Calu3 (cell line): ENCODE data around the gene C1QTNF1. TPM values are rescaled to one million over a fixed set of nuclear protein-coding genes. Genes with fewer than 3 reads are reported as not detected.

ENCODE experiments used
- BruUV-seq: library from RNA; stranded (reverse); fragments of 400-500 nt; replicated peaks from 2 replicates; lab custom pipeline; 2021; lab: Mats Ljungman, UMichigan
- CTCF ChIA-PET: fragments of 300-600 bp; sonication (Branson Sonifier 250); formaldehyde crosslinking; loops from one replicate; lab custom pipeline; 2022; ENCODE audit warnings: antibody characterized with exemption; lab: Charles Lee
- DNase-seq: peaks from one replicate; pipeline ENCODE4 v3.0.0; 2022
- H3K27ac Mint-ChIP-seq: one replicate; pipeline ENCODE4 v1.8.0; 2022; ENCODE audit warnings: mixed read lengths; ENCODE audit not compliant: unreplicated experiment
- H3K27me3 Mint-ChIP-seq: one replicate; pipeline ENCODE4 v1.8.0; 2022; ENCODE audit warnings: mixed read lengths; ENCODE audit not compliant: unreplicated experiment
- H3K36me3 Mint-ChIP-seq: one replicate; pipeline ENCODE4 v1.8.0; 2022; ENCODE audit warnings: mild to moderate bottlenecking, moderate library complexity, mixed read lengths; ENCODE audit not compliant: insufficient read depth, unreplicated experiment
- H3K4me1 Mint-ChIP-seq: one replicate; pipeline ENCODE4 v1.8.0; 2022; ENCODE audit warnings: mild to moderate bottlenecking, low read depth, mixed read lengths; ENCODE audit not compliant: unreplicated experiment
- H3K4me3 Mint-ChIP-seq: one replicate; pipeline ENCODE4 v1.8.0; 2022; ENCODE audit warnings: mild to moderate bottlenecking, low read depth, moderate library complexity, mixed read lengths; ENCODE audit not compliant: unreplicated experiment
- H3K9me3 Mint-ChIP-seq: one replicate; pipeline ENCODE4 v1.8.0; 2022; ENCODE audit warnings: low read depth, mixed read lengths; ENCODE audit not compliant: unreplicated experiment
- intact Hi-C: fragments of 100-400 bp; cut with micrococcal nuclease; formaldehyde crosslinking; loops from one replicate; pipeline ENCODE4 v1.10.0; 2022; ENCODE audit not compliant: unreplicated experiment
- total RNA-seq: library from RNA; stranded (reverse); gene quantifications from 2 replicates; pipeline ENCODE4 v1.2.3, GENCODE V29; 2022
- TF ChIP-seq, protein P1 (sequence below): fragments of 200-600 bp; IDR thresholded peaks from one replicate; pipeline ENCODE4 v1.8.0; 2022; ENCODE audit warnings: antibody characterized with exemption; ENCODE audit not compliant: unreplicated experiment

The C1QTNF1 gene
- total RNA-seq, 1 experiment from 2014 or later, result 3.3 TPM

DNA sequence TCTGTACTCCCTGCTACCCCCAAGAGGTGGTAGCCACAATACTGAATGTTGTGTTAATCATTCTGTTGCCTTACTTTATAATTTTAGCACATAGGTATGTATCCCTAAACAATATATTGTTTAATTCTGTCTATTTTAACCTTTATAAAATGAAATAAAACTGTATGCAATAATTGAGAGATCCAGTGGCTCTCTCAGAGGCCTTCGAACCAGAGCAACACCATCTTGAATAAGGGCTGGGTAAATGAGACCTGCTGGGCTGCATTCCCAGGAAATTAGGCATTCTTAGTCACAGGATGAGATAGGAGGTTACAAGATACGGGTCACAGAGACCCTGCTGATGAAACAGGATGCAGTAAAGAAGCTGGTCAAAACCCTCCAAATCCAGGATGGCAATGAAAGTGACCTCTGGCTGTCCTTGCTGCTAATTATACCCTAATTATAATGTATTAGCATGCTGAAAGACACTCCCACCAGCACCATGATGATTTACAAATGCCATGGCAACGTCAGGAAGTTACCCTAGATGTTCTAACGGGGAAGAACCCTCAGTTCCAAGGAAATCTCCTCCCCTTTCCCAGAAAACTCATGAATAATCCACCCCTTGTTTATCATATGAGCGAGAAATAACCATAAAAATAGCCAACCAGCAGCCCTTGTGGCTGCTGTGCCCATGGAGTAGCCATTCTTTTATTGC, 12.4 kb upstream of the C1QTNF1 start:
- no TSS peak for BruUV-seq
- intact Hi-C loops, result no loop called here
- Mint-ChIP-seq H3K27me3 (no peaks in the 10 kb centered on the region), H3K4me1 (peaks cover 53% of the 10 kb centered on the region), H3K27ac (peak overlapping the region; percentile 26), H3K4me3 (no peak overlapping the region), H3K9me3 (peaks cover 5% of the 10 kb centered on the region), H3K36me3 (peaks cover 29% of the 10 kb centered on the region)
- CTCF ChIA-PET, result no interaction called here
- no peak for DNase-seq
- TF ChIP-seq, protein P1, sequence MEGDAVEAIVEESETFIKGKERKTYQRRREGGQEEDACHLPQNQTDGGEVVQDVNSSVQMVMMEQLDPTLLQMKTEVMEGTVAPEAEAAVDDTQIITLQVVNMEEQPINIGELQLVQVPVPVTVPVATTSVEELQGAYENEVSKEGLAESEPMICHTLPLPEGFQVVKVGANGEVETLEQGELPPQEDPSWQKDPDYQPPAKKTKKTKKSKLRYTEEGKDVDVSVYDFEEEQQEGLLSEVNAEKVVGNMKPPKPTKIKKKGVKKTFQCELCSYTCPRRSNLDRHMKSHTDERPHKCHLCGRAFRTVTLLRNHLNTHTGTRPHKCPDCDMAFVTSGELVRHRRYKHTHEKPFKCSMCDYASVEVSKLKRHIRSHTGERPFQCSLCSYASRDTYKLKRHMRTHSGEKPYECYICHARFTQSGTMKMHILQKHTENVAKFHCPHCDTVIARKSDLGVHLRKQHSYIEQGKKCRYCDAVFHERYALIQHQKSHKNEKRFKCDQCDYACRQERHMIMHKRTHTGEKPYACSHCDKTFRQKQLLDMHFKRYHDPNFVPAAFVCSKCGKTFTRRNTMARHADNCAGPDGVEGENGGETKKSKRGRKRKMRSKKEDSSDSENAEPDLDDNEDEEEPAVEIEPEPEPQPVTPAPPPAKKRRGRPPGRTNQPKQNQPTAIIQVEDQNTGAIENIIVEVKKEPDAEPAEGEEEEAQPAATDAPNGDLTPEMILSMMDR, result no peak

DNA sequence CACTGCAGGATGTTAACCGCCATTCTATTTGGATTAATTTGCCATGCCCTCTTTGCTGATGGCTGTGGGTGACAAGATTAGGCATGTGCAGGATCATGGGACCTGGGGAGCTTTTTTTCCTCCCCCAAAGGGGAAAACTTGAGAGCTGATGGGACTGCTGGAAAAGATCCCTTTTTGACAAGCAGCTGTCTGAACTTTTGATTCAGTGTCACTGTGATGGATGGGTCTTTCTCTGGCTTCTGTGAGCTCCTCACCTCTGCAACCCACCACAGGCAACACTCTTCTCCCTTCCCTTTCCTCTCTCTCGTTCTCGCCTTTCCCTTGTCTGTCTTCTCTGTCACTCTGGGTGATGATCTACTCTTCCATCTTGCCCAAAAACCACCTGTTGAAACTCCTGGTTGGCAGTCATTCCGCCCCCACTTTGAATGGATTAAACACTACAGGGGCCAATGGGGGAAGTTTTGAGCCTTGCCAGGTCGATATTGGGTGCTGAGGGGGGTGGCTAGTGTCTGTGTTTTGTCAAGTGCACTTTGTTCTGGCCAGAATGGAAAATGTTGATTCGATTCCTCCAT, 11.3 kb upstream of the C1QTNF1 start:
- intact Hi-C loops, result no loop called here
- Mint-ChIP-seq H3K4me1 (peaks cover 51% of the 10 kb centered on the region), H3K4me3 (no peak overlapping the region), H3K27me3 (no peaks in the 10 kb centered on the region), H3K27ac (no peak overlapping the region), H3K9me3 (peaks cover 5% of the 10 kb centered on the region), H3K36me3 (peaks cover 29% of the 10 kb centered on the region)
- TF ChIP-seq, protein P1, result no peak
- CTCF ChIA-PET, result no interaction called here
- no peak for DNase-seq
- BruUV-seq, result no TSS peak

DNA sequence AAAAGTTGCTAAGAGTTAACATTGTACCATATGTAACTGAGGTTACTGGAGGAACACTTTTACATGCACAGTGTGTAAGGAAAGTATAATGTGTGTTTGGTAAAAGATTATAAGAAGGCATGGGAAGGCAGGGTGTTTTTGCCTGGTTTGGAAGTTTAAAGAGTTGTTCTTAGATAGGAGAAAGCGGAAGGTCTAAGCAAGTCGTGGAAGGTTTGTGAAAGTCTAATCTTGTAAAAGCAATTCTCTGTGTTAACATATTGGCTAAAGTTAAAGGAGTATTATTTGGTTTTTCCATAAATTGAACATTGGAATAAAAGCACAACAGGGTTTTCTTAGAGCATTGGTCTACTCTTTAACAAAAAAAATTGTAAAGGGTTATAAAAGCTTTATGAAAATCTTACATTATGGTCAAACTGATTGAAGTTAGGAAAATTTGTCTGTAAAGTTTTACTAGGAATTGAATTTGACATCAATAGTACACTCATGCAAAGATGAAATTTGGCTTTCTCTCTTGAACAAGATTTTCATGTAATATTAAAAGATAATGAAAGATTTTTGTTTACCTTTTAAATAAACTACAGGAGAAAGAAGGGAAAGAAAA, 9.7 kb upstream of the C1QTNF1 start:
- Mint-ChIP-seq H3K4me1 (peaks cover 48% of the 10 kb centered on the region), H3K9me3 (peaks cover 5% of the 10 kb centered on the region), H3K27me3 (no peaks in the 10 kb centered on the region), H3K4me3 (no peak overlapping the region), H3K27ac (no peak overlapping the region), H3K36me3 (peaks cover 14% of the 10 kb centered on the region)
- TF ChIP-seq, protein P1, result no peak
- intact Hi-C loops, result no loop called here
- DNase-seq, result no peak
- BruUV-seq, result no TSS peak
- CTCF ChIA-PET, result no interaction called here

DNA sequence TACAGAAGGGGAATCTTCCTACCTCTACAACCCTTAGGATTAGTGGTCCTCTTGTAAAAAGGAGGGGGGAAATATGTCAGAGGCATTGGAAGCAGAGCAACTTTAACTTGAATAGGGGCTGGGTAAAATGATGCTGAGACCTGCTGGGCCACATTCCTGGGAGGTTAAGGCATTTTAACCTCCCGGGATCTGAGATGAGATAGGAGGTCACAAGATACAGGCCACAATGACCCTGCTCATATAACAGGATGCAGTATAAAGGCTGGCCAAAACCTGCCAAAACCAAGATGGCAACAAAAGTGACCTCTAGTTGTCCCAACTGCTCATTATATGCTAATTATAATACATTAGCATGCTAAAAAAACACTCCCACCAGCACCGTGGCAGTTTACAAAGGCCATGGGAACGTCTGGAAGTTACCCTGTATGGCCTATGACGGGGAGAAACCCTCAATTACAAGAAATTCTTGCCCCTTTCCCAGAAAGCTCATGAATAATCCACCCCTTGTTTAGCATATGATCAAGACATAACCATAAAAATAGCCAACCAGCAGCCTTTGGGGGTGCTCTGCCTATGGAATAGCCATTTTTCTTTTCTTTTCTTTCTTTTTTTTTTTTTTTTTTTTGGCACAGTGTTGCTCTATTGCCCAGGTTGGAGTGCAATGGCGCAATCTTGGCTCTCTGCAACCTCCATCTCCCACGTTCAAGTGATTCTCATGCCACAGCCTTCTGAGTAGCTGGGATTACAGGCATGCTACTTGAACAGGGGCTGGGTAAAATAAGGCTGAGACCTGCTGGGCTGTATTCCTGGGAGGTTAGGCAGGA, 6.2 kb upstream of the C1QTNF1 start:
- no peak overlapping the region for H3K4me3 Mint-ChIP-seq

More for the DNA sequence above, 6.2 kb upstream of the C1QTNF1 start:
- intact Hi-C loops, result no loop called here
- CTCF ChIA-PET, result interaction anchor here (0.7 to 1.5 kb wide), 2 partner anchors 9 to 549 kb away, joined by 3 to 4 read pairs; no protein-coding TSS in a partner anchor
- Mint-ChIP-seq H3K27me3 (no peaks in the 10 kb centered on the region), H3K27ac (no peak overlapping the region), H3K9me3 (peaks cover 5% of the 10 kb centered on the region), H3K36me3 (no peaks in the 10 kb centered on the region), H3K4me1 (peaks cover 33% of the 10 kb centered on the region)
- BruUV-seq, result no TSS peak
- TF ChIP-seq, protein P1, result no peak
- DNase-seq, result no peak
